Measurements from ENCODE around the gene OAS3.

DNA sequence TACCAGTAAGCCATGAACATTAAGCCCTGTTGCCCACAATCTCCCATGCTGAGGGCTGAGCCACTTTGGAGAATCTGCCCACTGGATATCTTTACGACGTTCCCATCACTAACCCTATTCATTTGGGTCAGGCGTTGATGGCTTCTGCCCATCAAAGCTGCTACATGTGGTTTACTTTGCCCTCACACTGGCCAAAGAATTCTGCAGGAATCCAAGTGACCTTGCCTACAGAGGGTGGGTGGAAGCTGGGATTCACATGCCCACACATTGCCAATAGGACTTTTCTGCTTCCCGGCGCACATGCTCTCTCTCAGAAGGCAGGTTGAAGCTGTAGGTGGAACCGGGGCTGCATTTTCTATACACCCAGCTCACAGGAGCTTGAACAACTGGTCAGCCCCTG lies 68.4 kb downstream of the OAS3 start:
- TF ChIP-seq, protein P1, sequence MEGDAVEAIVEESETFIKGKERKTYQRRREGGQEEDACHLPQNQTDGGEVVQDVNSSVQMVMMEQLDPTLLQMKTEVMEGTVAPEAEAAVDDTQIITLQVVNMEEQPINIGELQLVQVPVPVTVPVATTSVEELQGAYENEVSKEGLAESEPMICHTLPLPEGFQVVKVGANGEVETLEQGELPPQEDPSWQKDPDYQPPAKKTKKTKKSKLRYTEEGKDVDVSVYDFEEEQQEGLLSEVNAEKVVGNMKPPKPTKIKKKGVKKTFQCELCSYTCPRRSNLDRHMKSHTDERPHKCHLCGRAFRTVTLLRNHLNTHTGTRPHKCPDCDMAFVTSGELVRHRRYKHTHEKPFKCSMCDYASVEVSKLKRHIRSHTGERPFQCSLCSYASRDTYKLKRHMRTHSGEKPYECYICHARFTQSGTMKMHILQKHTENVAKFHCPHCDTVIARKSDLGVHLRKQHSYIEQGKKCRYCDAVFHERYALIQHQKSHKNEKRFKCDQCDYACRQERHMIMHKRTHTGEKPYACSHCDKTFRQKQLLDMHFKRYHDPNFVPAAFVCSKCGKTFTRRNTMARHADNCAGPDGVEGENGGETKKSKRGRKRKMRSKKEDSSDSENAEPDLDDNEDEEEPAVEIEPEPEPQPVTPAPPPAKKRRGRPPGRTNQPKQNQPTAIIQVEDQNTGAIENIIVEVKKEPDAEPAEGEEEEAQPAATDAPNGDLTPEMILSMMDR (conservative IDR thresholded peaks at IDR 0.05; ENCODE audit: low read length): no peak
- no peak for TF ChIP-seq EZH2phosphoT487 (IDR thresholded peaks at IDR 0.05; ENCODE audit: borderline replicate concordance)
